GM12874 (cell line): ENCODE results near the gene SULF2.

Source experiments
- CTCF ChIP-seq: IDR thresholded peaks from 2 replicates; pipeline ENCODE4 v1.5.1; 2011; ENCODE audit warnings: low read depth, mild to moderate bottlenecking, control low read depth, low read length, moderate library complexity; ENCODE audit not compliant: insufficient read depth

SULF2 gene

GRCh38 chr20:47748069-47748468, 37.2 kb downstream of the SULF2 start:
- no peak for TF ChIP-seq CTCF

- no peak for TF ChIP-seq CTCF
Observed at GRCh38 chr20:47747669-47748031, 37.6 kb downstream of the SULF2 start.

GRCh38 chr20:47744803-47745202, 40.5 kb downstream of the SULF2 start:
- TF ChIP-seq CTCF, result no peak

- no peak for TF ChIP-seq CTCF
Observed at GRCh38 chr20:47743671-47744070, 41.6 kb downstream of the SULF2 start.

GRCh38 chr20:47741669-47742608, 43.3 kb downstream of the SULF2 start:
- no peak for TF ChIP-seq CTCF

- TF ChIP-seq CTCF, result no peak
Observed at GRCh38 chr20:47740862-47741184, 44.5 kb downstream of the SULF2 start.

- no peak for TF ChIP-seq CTCF
Observed at GRCh38 chr20:47740121-47740861, 45.0 kb downstream of the SULF2 start.
